HCT116 (cell line): Measurements from ENCODE around the gene GJA3. TPM values are rescaled to one million over a fixed set of nuclear protein-coding genes. Genes with fewer than 3 reads are reported as not detected.
A peak's percentile ranks its signal among the peaks of the same experiment; 100 is the strongest.

Experiments used
- ATAC-seq: fragments of 200-7000 bp; cut with Tn5 transposase; 2 replicates; pipeline ENCODE4 v1.9.1; 2020; ENCODE audit warnings: mild to moderate bottlenecking, moderate library complexity
- BruUV-seq: library from RNA; stranded (reverse); fragments of 400-500 nt; replicated peaks from 2 replicates; lab custom pipeline; 2021; lab: Mats Ljungman, UMichigan
- CTCF ChIA-PET: fragments of 300-600 bp; sonication (Branson Sonifier 250); formaldehyde crosslinking; loops from one replicate; lab custom pipeline; 2021; ENCODE audit warnings: antibody characterized with exemption; lab: Charles Lee
- POLR2A ChIA-PET: fragments of 300-600, 350-600 bp; sonication (Branson Sonifier 250); formaldehyde crosslinking; loops from one replicate; lab custom pipeline; 2021; ENCODE audit warnings: antibody characterized with exemption; lab: Charles Lee
- RAD21 ChIA-PET, 2 experiments: fragments of 300-600 bp; sonication (Branson Sonifier 250); formaldehyde crosslinking; loops; one replicate each; lab custom pipeline; 2023; ENCODE audit warnings: low total read pairs in 2 of 2; ENCODE audit not compliant: uncharacterized antibody in 2 of 2, unreplicated experiment in 2 of 2, low non-redundant PET in 1 of 2; lab: Charles Lee
- DNase-seq: peaks from one replicate; pipeline ENCODE4 v3.0.0-alpha.2; 2010; ENCODE audit warnings: low read depth, low spot score
- H2AFZ ChIP-seq: fragments of 200-600 bp; shearing (Covaris generic), sonication (generic); 2 replicates; pipeline ENCODE4 v1.6.1; 2017; ENCODE audit warnings: low read depth, mixed run types, mixed read lengths, antibody characterized with exemption, low read length; ENCODE audit not compliant: poor library complexity, severe bottlenecking
- H3K27ac ChIP-seq: 2 replicates; pipeline ENCODE4 v1.5.1; 2012; ENCODE audit warnings: low read depth, low read length
- H3K27me3 ChIP-seq: fragments of 200-600 bp; sonication (generic); 2 replicates; pipeline ENCODE4 v1.6.1; 2016; ENCODE audit warnings: mixed run types, low read length, mixed read lengths; ENCODE audit not compliant: insufficient read depth
- H3K36me3 ChIP-seq, 2 experiments: fragments of 200-500 bp in 1 of 2; fragments of 200-600 bp in 1 of 2; sonication (Bioruptor generic) in 1 of 2; sonication (generic) in 1 of 2; 2 replicates each; pipeline versions ENCODE4 v1.5.1 to v1.6.1; 2014 to 2016; ENCODE audit warnings: low read length in 2 of 2, inconsistent platforms in 1 of 2, mixed read lengths in 1 of 2, mixed run types in 1 of 2; ENCODE audit not compliant: insufficient read depth in 2 of 2, control insufficient read depth in 1 of 2
- H3K4me1 ChIP-seq, 2 experiments: fragments of 200-600 bp in 1 of 2; sonication (generic) in 1 of 2; 2 replicates each; pipeline versions ENCODE4 v1.5.1 to v1.6.1; 2012 to 2017; ENCODE audit warnings: low read length in 2 of 2, inconsistent platforms in 1 of 2, mild to moderate bottlenecking in 1 of 2, mixed read lengths in 1 of 2, mixed run types in 1 of 2, moderate library complexity in 1 of 2; ENCODE audit not compliant: insufficient read depth in 2 of 2, control insufficient read depth in 1 of 2
- H3K4me2 ChIP-seq: fragments of 200-600 bp; sonication (generic); 2 replicates; pipeline ENCODE4 v1.6.1; 2017; ENCODE audit warnings: mixed run types, low read length, mixed read lengths
- H3K4me3 ChIP-seq, 2 experiments: fragments of 200-600 bp in 1 of 2; sonication (generic) in 1 of 2; replicated peaks in 1 of 2; 2 replicates each; pipeline ENCODE4 v1.5.1; 2011 to 2016; ENCODE audit warnings: low read length in 2 of 2, control low read depth in 1 of 2, low read depth in 1 of 2, mild to moderate bottlenecking in 1 of 2, mixed read lengths in 1 of 2, mixed run types in 1 of 2
- H3K79me2 ChIP-seq: fragments of 200-600 bp; sonication (generic); 2 replicates; pipeline ENCODE4 v1.6.1; 2017; ENCODE audit warnings: mild to moderate bottlenecking, mixed run types, low read length, moderate library complexity, mixed read lengths; ENCODE audit not compliant: insufficient read depth
- H3K9ac ChIP-seq: fragments of 200-600 bp; sonication (generic); 2 replicates; pipeline ENCODE4 v1.6.1; 2016; ENCODE audit warnings: low read length, mixed read lengths
- H3K9me2 ChIP-seq: fragments of 200-600 bp; sonication (generic), shearing (Covaris generic); 2 replicates; pipeline ENCODE4 v1.6.1; 2017; ENCODE audit warnings: mixed run types, mild to moderate bottlenecking, moderate library complexity; ENCODE audit not compliant: insufficient read depth
- H3K9me3 ChIP-seq, 2 experiments: fragments of 200-500 bp in 1 of 2; fragments of 200-600 bp in 1 of 2; sonication (Bioruptor generic) in 1 of 2; sonication (generic) in 1 of 2; 2 replicates each; pipeline ENCODE4 v1.6.1; 2014 to 2017; ENCODE audit warnings: low read length in 2 of 2, mixed read lengths in 2 of 2, inconsistent platforms in 1 of 2, low read depth in 1 of 2, mild to moderate bottlenecking in 1 of 2, mixed run types in 1 of 2, moderate library complexity in 1 of 2; ENCODE audit not compliant: control insufficient read depth in 1 of 2, insufficient read depth in 1 of 2
- H4K20me1 ChIP-seq: fragments of 200-600 bp; sonication (generic), shearing (Covaris generic); 2 replicates; pipeline ENCODE4 v1.6.1; 2017; ENCODE audit warnings: mixed run types, mild to moderate bottlenecking, moderate library complexity; ENCODE audit not compliant: insufficient read depth
- CEBPB ChIP-seq: IDR thresholded peaks from 2 replicates; pipeline ENCODE4 v1.6.1; 2012; ENCODE audit warnings: low read depth
- EGR1 ChIP-seq: IDR thresholded peaks from 2 replicates; pipeline ENCODE4 v1.6.1; 2012; ENCODE audit warnings: low read depth
- POLR2AphosphoS5 ChIP-seq: IDR thresholded peaks from 2 replicates; pipeline ENCODE4 v1.6.1; 2011; ENCODE audit warnings: mild to moderate bottlenecking, low read depth, low read length, moderate library complexity
- intact Hi-C: fragments of 100-400 bp; cut with micrococcal nuclease; formaldehyde crosslinking; loops from 2 replicates; pipeline ENCODE4 v1.10.0; 2022
- total RNA-seq: library from RNA; stranded (reverse); gene quantifications from one replicate; pipeline ENCODE4 v1.2.1, GENCODE V29; 2021; ENCODE audit not compliant: unreplicated experiment

GJA3 gene
- total RNA-seq, 1 experiment from 2014 or later: 8.0 TPM

- BruUV-seq: no TSS peak
- intact Hi-C loops: loop anchor here (10.0 kb wide), 3 partner anchors 231 to 1281 kb away; partner anchors contain the start of gene IL17D
- Histone ChIP-seq H3K79me2 (peaks cover 31% of the 10 kb centered on the region; the same call in 1 of the 2 replicates), H3K4me1 (peaks cover 19 to 37% of the 10 kb centered on the region in 2 experiments), H3K27me3 (peaks cover 10% of the 10 kb centered on the region; the same call in 1 of the 2 replicates), H3K9me2 (no peaks in the 10 kb centered on the region), H3K36me3 (peaks cover 7% of the 10 kb centered on the region in 2 experiments; a peak in 2 of 4 replicates), H2AFZ (peak overlapping the region; percentile 74), H3K4me2 (peak overlapping the region; percentile 100), H3K27ac (no peak overlapping the region), H3K4me3 (peak overlapping the region; percentile 65 to 77), H4K20me1 (no peaks in the 10 kb centered on the region), H3K9ac (peak overlapping the region; percentile 74), H3K9me3 (no peaks in the 10 kb centered on the region)
- CTCF ChIA-PET: no interaction called here
- POLR2A ChIA-PET: no interaction called here
- ATAC-seq: peak; percentile 10
- DNase-seq: no peak
- TF ChIP-seq EGR1 (0 out of 2 replicates have a peak, but pooled peaks have one; percentile 30), POLR2AphosphoS5 (no peak)
- TF ChIP-seq, all 23 proteins: peak for 1
- RAD21 ChIA-PET: no interaction called here
These were observed 32.5 kb upstream of the GJA3 start for GRCh38 chr13:20193162-20193906.

GRCh38 chr13:20192836-20193161 lies 31.9 kb upstream of the GJA3 start, which contains the start of gene GJB2:
Gene GJB2 (minus strand): TSS chr13:20192938. CDS start chr13:20189581, 3,357 bp downstream.
- DNase-seq: no peak
- peak within 1 kb of the TSS; percentile 64 for H3K27ac ChIP-seq
- no TSS peak for BruUV-seq

More at GRCh38 chr13:20192836-20193161, 31.9 kb upstream of the GJA3 start, which contains the start of gene GJB2:
- Histone ChIP-seq H3K4me3 (peak within 1 kb of the TSS; percentile 65 to 77), H4K20me1 (no peaks in the 10 kb centered on the region), H2AFZ (peak within 1 kb of the TSS; percentile 74), H3K9me3 (no peaks in the 10 kb centered on the region), H3K9me2 (no peaks in the 10 kb centered on the region), H3K36me3 (peaks cover 8 to 13% of the 10 kb centered on the region in 2 experiments; a peak in 2 of 4 replicates), H3K27me3 (peaks cover 10% of the 10 kb centered on the region; the same call in 1 of the 2 replicates), H3K4me1 (peaks cover 19 to 37% of the 10 kb centered on the region in 2 experiments), H3K79me2 (peaks cover 31% of the 10 kb centered on the region; the same call in 1 of the 2 replicates), H3K9ac (peak within 1 kb of the TSS; percentile 74), H3K4me2 (peak within 1 kb of the TSS; percentile 100)
- POLR2A ChIA-PET: no interaction called here
- RAD21 ChIA-PET: no interaction called here
- CTCF ChIA-PET: no interaction called here
- intact Hi-C loops: loop anchor here (10.0 kb wide), 3 partner anchors 232 to 1282 kb away; partner anchors contain the start of gene IL17D
- ATAC-seq: peak; percentile 74
- TF ChIP-seq POLR2AphosphoS5: peak; percentile 59
- no peak for TF ChIP-seq CEBPB
- TF ChIP-seq, all 23 proteins: peak for 1
